GM18951 (cell line): Measurements from ENCODE around the gene FOXK1.

Experiments used
- POLR2A ChIP-seq: IDR thresholded peaks from 4 replicates; pipeline ENCODE4 v1.6.1; 2011; ENCODE audit warnings: mild to moderate bottlenecking; ENCODE audit not compliant: insufficient read length, insufficient read depth; ENCODE audit errors: extremely low read depth
- in situ Hi-C: fragments of 300-500 bp; cut with MboI; formaldehyde crosslinking; loops from one replicate; pipeline ENCODE4 v1.12.0; 2022; ENCODE audit warnings: low sequenced_read_pairs, mixed read lengths, inconsistent platforms; ENCODE audit not compliant: unreplicated experiment

The FOXK1 gene

DNA sequence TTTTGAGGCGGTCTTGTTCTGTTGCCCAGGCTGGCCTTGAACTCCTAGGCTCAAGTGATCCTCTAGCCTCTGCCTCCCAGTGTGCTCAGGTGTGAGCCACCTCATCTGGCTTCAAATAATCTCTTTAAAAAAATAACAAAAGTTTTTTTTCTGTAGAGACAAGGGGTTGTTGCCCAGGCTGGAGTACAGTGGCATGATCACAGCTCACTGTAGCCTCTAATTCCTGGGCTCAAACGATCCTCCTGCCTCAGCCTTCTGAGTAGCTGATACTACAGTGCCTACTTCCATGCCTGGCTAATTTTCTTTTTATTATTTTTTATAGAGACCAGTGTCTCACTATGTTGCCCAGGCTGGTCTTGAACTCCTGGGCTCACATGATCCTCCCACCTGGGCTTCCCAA is 11.7 kb downstream of the FOXK1 start:
- in situ Hi-C loops: no loop called here
- no peak for TF ChIP-seq POLR2A

DNA sequence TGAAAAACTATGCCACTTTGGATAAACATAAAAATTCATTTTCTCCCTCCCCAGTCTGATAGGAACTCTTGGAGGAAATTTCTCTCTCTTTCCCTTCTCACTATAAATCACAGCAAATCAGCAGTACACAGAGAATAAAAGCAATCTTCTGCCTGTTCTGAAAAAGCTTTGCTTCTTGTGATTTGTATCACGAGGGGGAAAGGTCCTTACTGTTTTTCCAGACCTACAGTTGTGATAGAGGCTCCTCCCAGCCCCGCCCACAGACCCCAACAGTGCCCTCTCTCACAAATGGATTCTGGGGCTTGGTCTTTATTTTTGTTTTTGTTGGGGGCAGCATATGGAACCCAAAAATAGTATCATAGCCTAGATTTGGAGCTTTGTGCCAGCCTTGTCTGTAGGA is 12.2 kb downstream of the FOXK1 start:
- in situ Hi-C loops: no loop called here
- no peak for TF ChIP-seq POLR2A

DNA sequence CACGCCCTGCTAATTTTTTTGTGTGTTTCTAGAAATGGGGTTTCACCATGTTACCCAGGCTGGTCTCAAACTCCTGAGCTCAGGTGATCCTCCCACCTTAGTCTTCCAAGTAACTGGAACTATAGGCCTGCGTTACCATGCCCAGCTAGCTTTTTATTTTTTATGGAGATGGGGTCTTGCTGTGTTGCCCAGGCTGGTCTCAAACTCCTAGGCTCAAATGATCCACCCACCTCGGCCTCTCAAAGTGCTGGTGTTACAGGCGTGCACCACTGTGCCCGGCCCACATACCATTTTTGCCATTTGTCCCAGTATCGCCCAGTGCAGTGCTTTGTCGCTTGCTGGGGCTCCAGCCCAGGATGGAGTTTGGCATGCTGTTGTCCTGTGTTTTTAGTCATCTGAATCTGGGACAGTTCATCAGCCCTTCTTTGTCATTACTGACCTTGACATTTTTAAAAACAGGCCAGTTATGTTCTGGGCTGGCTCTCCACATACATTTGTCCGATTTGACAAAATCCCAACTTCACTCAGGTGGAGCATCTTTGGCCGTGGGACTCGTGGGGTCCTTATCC is 16.7 kb downstream of the FOXK1 start:
- no peak for TF ChIP-seq POLR2A
- in situ Hi-C loops: no loop called here

DNA sequence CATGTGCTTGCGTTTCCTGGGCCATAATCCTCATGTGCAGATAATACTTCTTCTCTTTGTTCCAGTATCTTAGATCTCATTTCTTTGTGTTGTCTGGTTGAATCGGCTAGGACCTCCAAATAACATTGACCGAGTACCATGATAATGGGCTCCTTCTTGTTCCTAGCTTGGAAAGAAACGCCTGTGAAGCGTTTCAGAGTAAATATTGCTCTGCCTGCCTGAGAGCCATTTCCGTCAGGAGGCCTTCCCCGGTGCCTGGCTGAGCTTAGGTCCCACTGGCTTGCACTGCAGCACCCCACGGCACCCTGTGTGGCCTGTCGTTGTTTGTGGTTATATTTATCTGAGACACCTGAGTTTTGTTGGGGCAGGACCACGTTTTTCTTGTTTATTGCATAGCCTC is 17.7 kb downstream of the FOXK1 start:
- in situ Hi-C loops: no loop called here
- TF ChIP-seq POLR2A: no peak

DNA sequence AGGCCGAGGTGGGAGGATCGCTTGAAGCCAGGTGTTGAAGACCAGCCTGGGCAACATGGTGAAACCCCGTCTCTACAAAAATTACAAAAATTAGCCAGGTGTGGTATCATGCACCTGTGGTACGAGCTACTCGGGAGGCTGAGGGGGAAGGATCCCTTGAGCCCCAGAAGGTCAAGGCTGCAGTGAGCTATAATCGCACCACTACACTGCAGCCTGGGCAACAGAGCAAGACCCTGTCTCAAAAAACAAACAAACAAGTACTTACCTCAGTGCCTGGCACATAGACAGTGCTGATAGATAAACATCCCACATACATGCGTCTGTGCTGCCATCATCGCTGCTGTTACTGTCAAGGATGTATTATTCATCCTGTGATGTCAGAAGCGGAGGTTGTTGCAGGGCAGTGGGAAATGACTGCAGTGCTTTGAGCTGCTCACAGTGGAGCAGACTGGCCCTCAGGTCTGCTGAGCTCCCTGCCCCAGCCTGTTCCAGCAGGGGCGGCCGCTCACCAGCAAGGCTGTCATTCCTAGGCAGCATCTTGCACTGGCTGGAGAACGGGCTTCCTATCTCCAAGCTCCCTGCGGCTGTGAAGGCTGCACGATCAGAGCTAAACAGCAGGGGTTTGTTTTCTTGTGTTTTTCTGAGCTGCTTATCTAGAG is 18.6 kb downstream of the FOXK1 start:
- TF ChIP-seq POLR2A: no peak
- in situ Hi-C loops: no loop called here

DNA sequence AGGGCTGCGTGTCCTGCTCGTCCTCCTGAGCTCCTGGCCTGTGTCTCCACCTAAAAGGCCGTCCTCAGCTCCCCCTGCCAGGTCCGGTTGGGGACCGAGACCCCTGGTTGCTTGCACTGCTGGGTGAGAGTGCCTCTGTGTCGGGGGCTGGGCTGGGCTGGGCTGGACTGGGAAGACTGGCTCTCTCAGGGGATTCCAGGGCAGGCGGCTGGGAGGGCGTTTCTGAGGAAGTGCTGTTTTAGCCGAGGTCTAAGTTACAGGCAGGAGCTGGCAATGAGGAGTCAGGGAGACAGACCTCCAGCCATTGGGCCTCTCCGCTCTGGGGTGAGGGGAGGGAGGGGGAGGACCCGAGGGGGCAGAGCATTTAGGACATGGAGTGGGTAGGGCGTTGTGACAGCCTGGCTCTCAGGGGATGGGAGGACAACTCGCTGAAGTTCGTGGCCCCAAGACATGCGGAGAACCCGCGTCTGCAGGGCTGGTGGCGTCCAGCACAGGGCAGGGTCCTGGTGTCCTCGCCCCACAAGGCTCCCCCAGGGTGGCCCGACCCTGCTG is 20.9 kb downstream of the FOXK1 start:
- in situ Hi-C loops: no loop called here
- no peak for TF ChIP-seq POLR2A

DNA sequence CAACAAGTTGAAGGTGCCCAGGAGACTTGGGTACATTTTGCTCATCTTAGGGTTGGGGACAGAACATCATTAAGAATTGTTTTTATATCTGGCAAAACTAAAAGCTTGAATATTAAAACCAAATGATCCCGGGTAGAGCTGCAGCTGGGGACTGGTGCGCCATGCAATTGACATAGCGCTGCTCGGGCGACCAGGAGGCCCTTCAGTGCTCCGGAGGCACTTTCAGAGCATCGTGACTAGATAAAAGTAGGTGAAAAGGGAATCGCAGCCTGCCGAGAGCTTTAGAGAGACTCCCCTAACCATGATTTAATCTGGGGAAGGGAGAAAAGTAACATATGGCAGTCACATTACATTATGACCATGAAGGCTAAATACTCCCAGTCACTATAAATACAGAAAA is 21.4 kb downstream of the FOXK1 start:
- in situ Hi-C loops: no loop called here
- TF ChIP-seq POLR2A: no peak

DNA sequence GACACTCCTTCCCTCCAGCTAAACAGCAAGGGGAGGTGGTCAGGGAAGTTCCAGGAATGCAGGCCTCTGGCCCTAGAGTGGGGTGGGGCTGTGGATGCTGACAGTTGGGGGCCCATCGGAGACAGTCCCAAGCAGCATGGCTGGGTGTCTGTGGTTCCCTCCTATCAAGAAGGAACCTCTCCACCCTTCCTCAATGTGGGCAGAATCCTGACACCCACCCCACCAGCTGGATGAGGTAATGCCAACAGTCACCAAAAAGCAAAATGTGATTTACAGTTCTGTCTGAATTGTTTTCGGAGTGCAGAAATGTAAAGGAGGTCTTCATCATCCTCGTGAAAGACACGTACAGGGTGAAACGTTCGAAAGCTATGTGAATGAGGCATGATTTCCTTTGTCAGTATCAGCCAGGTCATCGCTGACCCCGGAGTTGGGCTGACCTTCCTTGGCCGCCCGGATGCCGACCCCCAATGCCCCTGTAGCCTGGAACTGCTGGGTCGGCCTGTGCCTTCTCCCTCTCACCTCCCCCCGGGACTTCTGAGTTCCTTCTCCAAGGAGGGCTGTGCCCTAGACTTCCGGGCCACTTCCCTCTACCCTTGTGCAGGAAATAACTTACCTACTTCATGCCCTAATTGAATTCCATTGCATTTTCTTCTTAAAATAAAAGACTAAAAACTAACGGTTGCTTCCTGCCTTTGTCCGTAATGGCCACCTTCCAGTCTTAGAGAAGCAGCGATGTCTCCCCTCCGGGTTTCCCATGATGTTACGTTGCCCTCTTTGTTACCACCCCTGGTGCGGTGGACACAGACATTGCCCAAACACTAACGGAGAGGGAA is 24.5 kb downstream of the FOXK1 start:
- TF ChIP-seq POLR2A: no peak
- in situ Hi-C loops: no loop called here

DNA sequence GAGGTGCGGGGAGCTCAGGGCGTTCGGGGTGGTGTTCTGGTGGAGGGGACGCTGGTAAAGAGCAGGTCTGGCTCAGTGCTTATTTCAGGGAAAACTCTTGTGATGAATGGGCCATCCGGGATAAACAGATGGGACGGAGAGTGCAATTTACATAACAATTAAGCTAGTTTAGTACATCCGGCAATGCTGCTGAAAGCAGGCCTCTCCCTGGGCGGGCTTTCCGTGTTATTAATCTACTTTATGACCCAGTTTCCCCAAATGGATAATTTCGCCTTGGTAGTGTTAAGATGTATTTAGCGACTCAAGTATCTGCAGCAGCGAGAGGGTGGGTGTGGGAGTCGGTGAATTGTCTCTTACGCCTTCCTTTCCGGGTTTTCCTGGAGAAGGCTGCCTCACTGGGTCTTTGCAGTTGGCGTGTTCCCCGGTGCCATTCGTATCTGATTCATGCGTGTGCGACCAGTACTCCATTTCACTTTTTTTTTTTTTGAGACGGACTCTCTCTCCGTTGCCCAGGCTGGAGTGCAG is 25.2 kb downstream of the FOXK1 start:
- TF ChIP-seq POLR2A: no peak
- in situ Hi-C loops: no loop called here

DNA sequence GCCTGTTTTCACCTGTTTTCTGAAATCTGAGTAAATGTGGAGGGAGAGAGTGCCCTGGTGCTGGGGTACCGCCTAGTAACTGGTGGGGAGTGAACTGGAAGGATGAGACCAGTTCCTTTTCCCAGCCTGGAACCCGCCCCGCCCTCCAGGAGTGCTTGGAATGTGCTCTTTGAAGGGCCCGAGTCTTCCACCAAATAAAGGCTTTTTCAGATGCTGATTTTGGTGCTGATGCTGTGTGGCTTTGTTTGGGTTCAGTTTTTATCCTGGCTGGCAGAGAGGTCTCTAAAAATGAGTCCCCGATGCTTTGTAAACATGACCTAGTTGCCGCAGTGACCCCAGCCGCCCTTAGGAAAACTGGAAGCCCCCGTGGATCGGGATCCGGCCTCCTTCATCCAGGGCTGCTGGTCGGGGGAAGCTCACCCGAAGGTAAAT is 25.9 kb downstream of the FOXK1 start:
- TF ChIP-seq POLR2A: no peak
- in situ Hi-C loops: no loop called here

DNA sequence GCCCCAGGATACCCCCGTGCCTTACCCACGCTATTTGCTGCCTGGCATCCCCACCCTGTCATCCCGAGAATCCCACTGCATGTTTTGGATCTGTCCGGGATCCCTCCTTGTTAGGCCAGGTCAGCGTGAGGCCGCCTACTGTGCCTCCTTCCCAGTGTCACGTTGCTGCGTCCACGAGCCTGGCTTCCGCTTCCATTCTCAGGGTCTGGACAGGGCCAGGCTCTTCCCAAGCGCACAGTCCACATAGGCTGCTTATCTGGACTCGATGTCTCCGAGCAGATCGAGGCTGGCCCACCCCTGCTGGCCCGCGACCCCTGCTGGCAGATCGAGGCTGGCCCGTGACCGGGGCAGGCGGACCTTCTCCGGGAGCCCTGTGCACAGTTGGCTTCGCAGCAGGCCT is 27.1 kb downstream of the FOXK1 start:
- TF ChIP-seq POLR2A: no peak
- in situ Hi-C loops: no loop called here

DNA sequence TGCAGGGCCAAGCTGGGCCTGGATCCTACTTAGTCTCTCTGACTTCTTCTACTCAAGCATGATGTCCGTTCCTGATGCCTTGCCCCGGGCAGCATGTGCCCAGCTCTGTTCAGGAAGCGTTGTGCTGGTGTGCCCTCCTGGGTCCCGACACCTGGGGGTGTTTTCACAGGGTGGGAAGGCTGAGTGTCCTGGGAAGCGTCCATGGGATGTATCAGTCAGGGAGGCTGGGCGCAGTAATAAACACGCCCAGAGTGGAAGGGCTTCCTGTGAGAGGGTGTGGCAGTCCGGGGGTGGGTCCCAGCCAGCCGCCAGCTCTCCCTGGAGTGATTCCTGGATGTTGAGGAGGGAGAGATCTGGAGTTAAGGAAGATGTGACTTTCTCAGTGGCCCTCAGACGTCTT is 29.0 kb downstream of the FOXK1 start:
- no peak for TF ChIP-seq POLR2A
- in situ Hi-C loops: no loop called here

DNA sequence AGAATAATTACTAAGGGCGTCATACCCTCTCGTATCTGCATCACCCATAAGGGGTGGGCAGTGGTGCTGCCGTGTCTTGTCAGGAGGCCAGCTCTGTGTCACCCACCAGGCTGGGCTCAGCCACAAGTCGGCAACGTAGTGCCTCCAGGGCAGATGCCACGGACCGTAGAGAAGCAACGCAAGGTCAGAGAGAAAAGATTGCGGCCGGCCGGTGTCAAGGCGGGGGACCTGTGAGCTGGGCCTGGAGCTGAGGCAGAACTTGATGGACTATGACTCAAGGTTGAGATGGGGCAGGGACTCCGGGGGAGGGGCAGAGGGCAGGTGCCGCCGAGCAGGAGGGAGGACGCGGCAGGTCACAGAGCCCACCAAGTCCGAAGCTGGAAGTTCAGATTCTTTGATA is 29.5 kb downstream of the FOXK1 start:
- in situ Hi-C loops: no loop called here
- no peak for TF ChIP-seq POLR2A

DNA sequence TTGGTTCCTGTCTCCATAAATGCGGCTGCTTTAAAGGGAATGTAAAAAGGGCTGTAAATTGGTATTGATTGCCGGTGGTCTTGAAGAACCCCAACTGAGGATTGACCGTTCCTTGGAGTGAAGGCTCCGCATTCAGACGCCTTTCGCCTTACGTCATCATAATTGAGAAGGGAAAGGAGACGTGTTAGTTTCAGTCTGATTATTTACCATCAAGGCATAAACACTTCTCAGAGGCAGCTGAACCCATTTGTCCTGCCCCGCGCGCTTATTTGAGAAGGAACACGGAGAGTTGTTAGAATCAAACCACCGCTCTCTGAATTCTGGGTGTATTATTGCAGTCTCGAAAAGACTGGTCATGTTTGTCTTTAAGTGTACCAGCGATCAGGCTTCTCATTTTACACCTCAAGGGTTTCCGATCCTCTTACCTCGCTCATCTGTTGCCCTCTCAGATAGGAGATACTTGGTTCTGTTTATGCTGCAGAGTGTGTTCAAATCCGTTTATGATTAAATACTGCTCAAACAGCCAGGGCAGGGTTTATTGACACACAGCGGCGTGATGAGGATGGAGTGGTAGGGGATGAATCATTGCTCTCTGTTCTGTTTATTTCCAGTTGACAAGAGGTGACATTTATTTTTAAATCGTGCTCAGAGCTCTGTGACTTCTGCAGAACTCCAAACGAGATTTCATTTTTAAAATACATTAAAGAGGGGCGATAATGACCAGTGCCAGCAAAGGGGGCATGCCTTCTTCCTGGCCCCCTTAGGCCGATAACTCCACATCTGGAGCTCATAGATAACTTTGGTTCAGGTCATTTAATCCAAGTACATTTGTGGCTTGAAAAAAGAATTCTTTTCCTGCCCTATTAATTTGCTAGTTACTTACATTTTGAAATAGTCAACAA is 30.4 kb downstream of the FOXK1 start:
- in situ Hi-C loops: no loop called here
- no peak for TF ChIP-seq POLR2A
